OCI-LY3 (cell line): ENCODE measurements around the gene KRT3.

Experiments
- H2AFZ ChIP-seq: fragments of 200-600, 300-600 bp; shearing (Covaris generic); 2 replicates; pipeline ENCODE4 v1.6.0; 2014; ENCODE audit warnings: antibody characterized with exemption, low read depth, low read length
- H3K27ac ChIP-seq: fragments of 200-600, 300-600 bp; sonication (generic); 2 replicates; pipeline ENCODE4 v1.5.1; 2014; ENCODE audit warnings: mild to moderate bottlenecking, low read length, moderate library complexity, mixed read lengths
- H3K27me3 ChIP-seq: fragments of 200-600, 300-600 bp; sonication (generic); 2 replicates; pipeline ENCODE4 v1.6.1; 2014; ENCODE audit warnings: low read depth, low read length, mixed read lengths
- H3K36me3 ChIP-seq: fragments of 200-600, 300-600 bp; sonication (generic); replicated peaks from 2 replicates; pipeline ENCODE3; 2014; ENCODE audit warnings: low read depth, low read length, mixed read lengths
- H3K4me1 ChIP-seq: fragments of 300-600, 200-600 bp; sonication (generic); 2 replicates; pipeline ENCODE4 v1.6.1; 2014; ENCODE audit warnings: low read length, mixed read lengths
- H3K4me2 ChIP-seq: fragments of 200-600, 300-600 bp; sonication (generic); 2 replicates; pipeline ENCODE4 v1.6.1; 2014; ENCODE audit warnings: low read length, mixed read lengths
- H3K4me3 ChIP-seq: fragments of 300-600, 200-600 bp; sonication (generic); 2 replicates; pipeline ENCODE4 v1.5.1; 2014; ENCODE audit warnings: antibody characterized with exemption, mild to moderate bottlenecking, low read length, moderate library complexity
- H3K79me2 ChIP-seq: fragments of 300-600, 200-600 bp; shearing (Covaris generic); 2 replicates; pipeline ENCODE4 v1.6.1; 2014; ENCODE audit warnings: mild to moderate bottlenecking, low read length, mixed read lengths
- H3K9ac ChIP-seq: fragments of 300-600, 200-600 bp; shearing (Covaris generic); 2 replicates; pipeline ENCODE4 v1.6.0; 2014; ENCODE audit warnings: mild to moderate bottlenecking, low read length, moderate library complexity
- H3K9me3 ChIP-seq: fragments of 200-600, 300-600 bp; shearing (Covaris generic); 2 replicates; pipeline ENCODE4 v1.6.1; 2014; ENCODE audit warnings: low read length, mixed read lengths; ENCODE audit not compliant: insufficient read depth
- H4K20me1 ChIP-seq: fragments of 200-600, 300-600 bp; sonication (generic); 2 replicates; pipeline ENCODE4 v1.6.1; 2016; ENCODE audit warnings: low read length, mixed read lengths; ENCODE audit not compliant: insufficient read depth
- CTCF ChIP-seq: fragments of 200-600, 300-600 bp; sonication (generic); IDR thresholded peaks from 2 replicates; pipeline ENCODE4 v1.5.1; 2014; ENCODE audit warnings: antibody characterized with exemption, low read length, low read depth
- EZH2phosphoT487 ChIP-seq: fragments of 200-600 bp; shearing (Covaris generic); IDR thresholded peaks from 2 replicates; pipeline ENCODE4 v1.6.1; 2018; ENCODE audit warnings: antibody characterized with exemption, mixed run types, low read depth

Gene KRT3

GRCh38 chr12:52757449-52758176 lies 38.3 kb downstream of the KRT3 start:
- H3K27ac ChIP-seq, result no peak overlapping the region
- no peak overlapping the region for H3K4me2 ChIP-seq
- H3K4me3 ChIP-seq, result no peak overlapping the region
- H3K79me2 ChIP-seq, result no peaks in the 10 kb centered on the region
- no peaks in the 10 kb centered on the region for H3K36me3 ChIP-seq
- TF ChIP-seq EZH2phosphoT487 (no peak), CTCF (no peak)
- no peaks in the 10 kb centered on the region for H4K20me1 ChIP-seq
- H2AFZ ChIP-seq, result no peak overlapping the region
- H3K27me3 ChIP-seq, result peaks cover 45% of the 10 kb centered on the region
- no peak overlapping the region for H3K9ac ChIP-seq
- no peaks in the 10 kb centered on the region for H3K4me1 ChIP-seq
- no peaks in the 10 kb centered on the region for H3K9me3 ChIP-seq

GRCh38 chr12:52756281-52756960 lies 39.5 kb downstream of the KRT3 start:
- Histone ChIP-seq H3K4me2 (no peak overlapping the region), H3K4me1 (no peaks in the 10 kb centered on the region), H3K9me3 (no peaks in the 10 kb centered on the region), H3K36me3 (no peaks in the 10 kb centered on the region), H3K27ac (no peak overlapping the region), H4K20me1 (no peaks in the 10 kb centered on the region), H3K4me3 (no peak overlapping the region), H3K79me2 (no peaks in the 10 kb centered on the region), H2AFZ (no peak overlapping the region), H3K27me3 (peaks cover 40% of the 10 kb centered on the region), H3K9ac (no peak overlapping the region)
- TF ChIP-seq EZH2phosphoT487 (no peak), CTCF (no peak)

GRCh38 chr12:52755533-52755932 lies 40.4 kb downstream of the KRT3 start:
- no peaks in the 10 kb centered on the region for H3K36me3 ChIP-seq
- H3K4me2 ChIP-seq, result no peak overlapping the region
- no peak overlapping the region for H3K4me3 ChIP-seq
- no peaks in the 10 kb centered on the region for H3K79me2 ChIP-seq
- H3K27ac ChIP-seq, result no peak overlapping the region
- no peaks in the 10 kb centered on the region for H3K4me1 ChIP-seq
- no peaks in the 10 kb centered on the region for H4K20me1 ChIP-seq
- no peak overlapping the region for H3K9ac ChIP-seq
- TF ChIP-seq EZH2phosphoT487, result no peak
- peaks cover 49% of the 10 kb centered on the region for H3K27me3 ChIP-seq
- H3K9me3 ChIP-seq, result no peaks in the 10 kb centered on the region
- H2AFZ ChIP-seq, result no peak overlapping the region

GRCh38 chr12:52754135-52754534 lies 41.8 kb downstream of the KRT3 start:
- Histone ChIP-seq H3K79me2 (no peaks in the 10 kb centered on the region), H3K27ac (no peak overlapping the region), H3K4me3 (no peak overlapping the region), H4K20me1 (no peaks in the 10 kb centered on the region), H3K36me3 (no peaks in the 10 kb centered on the region), H3K4me2 (no peak overlapping the region), H3K27me3 (peaks cover 45% of the 10 kb centered on the region), H3K9me3 (no peaks in the 10 kb centered on the region), H3K9ac (no peak overlapping the region), H3K4me1 (no peaks in the 10 kb centered on the region), H2AFZ (no peak overlapping the region)
- TF ChIP-seq EZH2phosphoT487 (no peak), CTCF (no peak)
